Iris pigment epithelial cell (primary cell): ENCODE data around the gene MEOX2.

ENCODE experiments used
- DNase-seq: peaks from one replicate; pipeline ENCODE4 v3.0.0-alpha.2; 2011; ENCODE audit warnings: low read depth

MEOX2 gene

DNA sequence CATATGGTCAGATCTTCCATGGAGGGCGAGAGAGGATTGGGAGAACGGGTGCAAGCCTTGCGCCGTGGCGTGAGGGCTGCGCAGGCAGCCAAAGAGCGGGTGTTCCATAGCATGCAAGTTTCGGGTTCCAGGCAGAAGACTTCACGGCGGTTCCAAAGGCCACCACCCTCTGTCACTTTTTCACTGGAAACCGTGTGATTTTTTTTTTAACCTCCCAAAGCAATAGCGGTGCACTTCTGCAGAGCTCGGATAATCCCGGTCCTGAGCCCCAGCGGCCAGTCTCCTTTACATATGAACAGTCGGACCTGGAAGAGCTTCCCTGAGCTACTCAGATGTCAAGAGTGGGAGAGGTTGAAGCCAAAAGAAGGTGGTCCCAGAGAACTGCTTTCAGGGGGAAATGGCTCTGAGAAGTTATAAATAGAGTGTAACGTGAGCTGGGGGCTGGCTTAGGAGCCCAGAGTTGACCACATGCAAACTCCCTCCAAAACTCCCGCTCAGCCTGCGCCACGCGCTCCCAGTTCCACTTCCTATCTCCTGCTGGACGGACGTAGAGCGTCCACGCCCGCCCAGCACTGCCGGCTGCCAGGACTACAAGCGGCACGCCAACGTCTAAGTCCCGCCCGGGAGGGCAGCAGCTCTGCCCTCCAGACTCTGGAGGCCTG lies at the start of gene MEOX2:
Gene MEOX2 (minus strand): TSS at position 389 of the 662 bp plus-strand sequence. CDS start 281 bp downstream, at position 108.
- DNase-seq = peak; percentile 5

DNA sequence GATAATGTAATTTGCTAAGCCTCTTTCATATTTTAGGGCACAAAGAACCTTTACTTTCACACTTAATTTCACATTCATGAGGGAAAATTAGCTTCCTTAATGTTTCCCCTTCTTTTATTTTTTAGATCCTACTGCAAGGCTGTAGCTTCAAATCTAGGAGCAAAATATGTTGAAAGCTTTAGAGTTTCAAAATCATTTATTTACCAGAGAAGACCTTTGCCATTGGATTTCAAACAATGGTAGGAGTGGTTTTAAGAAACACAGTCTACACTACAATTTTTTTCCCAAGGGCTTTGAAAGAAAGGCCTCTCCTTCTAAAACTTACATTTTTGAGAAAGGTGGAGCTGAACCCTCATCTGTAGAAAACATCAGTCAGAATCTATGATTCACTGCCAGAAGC lies 43.3 kb upstream of the MEOX2 start:
- no peak for DNase-seq

DNA sequence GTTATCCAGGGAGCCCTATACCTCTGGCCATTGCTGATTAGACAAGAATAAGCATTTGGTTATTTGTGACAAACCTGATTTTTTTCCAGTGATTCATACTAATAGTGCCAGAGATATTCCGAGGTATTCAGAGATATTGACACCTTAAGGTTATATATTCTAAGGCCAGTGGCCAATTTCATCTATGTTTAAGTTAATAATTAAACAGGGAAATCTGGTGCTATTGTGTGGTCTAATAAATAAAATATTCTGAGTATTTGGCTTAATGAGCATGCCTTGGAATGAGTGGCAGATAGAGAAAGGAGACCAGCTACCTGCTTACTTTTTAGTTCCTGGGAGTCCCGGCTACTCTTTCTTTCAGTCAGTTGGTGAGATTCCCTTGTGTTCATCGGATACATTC lies 38.6 kb upstream of the MEOX2 start:
- no peak for DNase-seq

GRCh38 chr7:15723841-15724240 lies 37.4 kb upstream of the MEOX2 start:
- no peak for DNase-seq

DNA sequence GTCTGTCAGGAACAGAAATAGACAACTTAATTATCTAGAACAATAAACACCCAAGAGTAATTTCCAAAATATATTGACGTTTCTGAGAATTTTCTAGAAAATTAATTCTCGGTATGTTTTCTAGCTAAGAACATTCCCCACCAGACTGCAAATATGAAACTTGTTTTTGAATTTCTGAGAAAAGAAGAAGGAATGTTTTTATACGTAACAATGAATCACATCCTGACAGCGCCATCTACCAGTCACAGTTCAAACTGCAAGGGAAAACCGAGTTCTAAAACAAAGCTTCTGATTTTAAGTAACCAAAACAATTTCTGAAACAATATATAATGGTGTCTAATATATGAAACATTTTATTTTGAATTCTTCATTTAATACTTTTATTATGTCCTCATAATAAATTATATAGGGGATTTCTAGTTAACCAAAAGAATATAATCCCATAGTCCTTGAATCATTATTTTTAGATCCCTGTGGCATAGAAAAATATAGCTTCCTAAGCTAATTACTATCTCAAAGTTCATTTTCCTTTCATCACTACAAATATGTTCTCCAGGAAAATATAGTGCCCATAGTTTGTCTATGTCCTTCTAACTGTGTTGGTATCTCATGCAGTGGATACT lies 34.5 kb upstream of the MEOX2 start:
- peak; percentile 55 for DNase-seq

DNA sequence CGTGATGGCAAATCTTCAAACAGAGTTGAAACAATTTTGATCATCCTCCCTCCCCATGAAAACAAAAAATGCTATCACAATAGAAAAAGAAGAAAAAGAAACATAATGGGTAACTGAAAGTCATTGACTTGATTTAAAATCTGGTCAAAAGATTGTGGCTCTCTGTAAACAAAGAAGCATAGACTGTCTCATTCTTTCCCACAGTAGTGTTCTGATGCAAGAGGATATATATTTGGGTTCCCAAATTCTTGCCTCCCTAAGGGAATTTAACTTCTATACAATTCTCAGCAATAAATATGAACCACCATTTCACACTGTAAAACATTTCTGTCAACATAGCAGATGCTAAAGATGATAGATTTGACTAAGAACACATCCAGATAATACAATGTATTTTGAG lies 32.8 kb upstream of the MEOX2 start:
- DNase-seq = no peak

DNA sequence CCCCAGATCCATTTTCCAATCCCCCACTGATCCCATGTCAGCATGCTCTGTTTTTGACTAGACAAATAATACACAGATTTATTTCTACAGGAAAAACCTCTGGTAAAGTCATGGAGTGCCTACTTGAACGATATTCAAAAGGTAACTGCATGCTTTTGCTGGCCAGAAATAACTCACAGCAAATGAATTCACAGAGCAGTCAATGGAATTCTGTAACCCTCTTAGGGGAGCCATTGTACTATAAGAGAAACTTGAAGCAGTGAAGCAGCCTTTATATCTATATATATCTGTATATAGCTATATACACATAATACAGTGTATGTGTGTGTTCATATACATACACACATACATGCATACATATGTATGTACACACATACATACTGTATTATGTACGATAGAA lies 29.0 kb upstream of the MEOX2 start:
- no peak for DNase-seq

DNA sequence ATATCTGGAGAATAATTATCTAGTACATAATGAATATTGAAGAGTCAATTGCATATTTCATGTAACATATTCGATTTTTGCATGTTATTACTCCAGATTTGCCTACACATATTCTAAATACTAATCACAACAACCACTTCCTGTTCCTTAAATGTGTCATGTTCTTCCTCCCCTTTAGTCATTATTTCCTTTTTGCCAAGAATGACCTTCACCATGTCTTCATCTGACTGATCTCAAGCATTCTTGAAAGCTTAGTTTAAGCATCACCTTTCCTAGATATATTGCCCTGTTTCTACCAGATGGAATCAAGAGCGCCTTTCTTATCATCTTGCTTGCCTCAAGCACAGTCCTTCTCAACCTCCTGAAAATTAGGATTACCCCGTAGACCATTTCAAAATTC lies 23.5 kb upstream of the MEOX2 start:
- DNase-seq = peak; percentile 3

GRCh38 chr7:15707570-15707969 lies 21.1 kb upstream of the MEOX2 start:
- no peak for DNase-seq

- DNase-seq = no peak
Measured at GRCh38 chr7:15703732-15704131, 17.2 kb upstream of the MEOX2 start.

GRCh38 chr7:15692501-15693020 lies 6.1 kb upstream of the MEOX2 start:
- DNase-seq = no peak

DNA sequence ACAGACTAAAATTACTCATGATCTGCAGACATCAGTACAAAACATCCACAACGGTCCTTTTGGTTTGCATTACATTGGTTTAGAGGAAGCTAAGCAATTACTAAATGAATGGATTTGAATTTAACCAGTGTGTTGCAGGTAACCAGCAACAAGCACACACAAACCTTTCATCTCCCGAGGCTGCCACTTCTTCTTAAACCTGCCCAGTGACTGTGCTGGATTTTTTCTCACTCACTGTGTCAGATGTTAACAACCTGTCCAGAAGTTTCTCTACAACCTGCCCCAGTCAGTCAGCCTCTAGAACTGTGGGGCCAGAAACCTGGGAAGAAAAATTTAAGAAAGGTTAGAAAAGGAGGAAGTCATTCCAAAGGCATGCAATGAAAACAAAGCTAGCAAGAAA lies 2.4 kb upstream of the MEOX2 start:
- DNase-seq = no peak

- no peak for DNase-seq
Measured at GRCh38 chr7:15688279-15688626, 1.8 kb upstream of the MEOX2 start.

DNA sequence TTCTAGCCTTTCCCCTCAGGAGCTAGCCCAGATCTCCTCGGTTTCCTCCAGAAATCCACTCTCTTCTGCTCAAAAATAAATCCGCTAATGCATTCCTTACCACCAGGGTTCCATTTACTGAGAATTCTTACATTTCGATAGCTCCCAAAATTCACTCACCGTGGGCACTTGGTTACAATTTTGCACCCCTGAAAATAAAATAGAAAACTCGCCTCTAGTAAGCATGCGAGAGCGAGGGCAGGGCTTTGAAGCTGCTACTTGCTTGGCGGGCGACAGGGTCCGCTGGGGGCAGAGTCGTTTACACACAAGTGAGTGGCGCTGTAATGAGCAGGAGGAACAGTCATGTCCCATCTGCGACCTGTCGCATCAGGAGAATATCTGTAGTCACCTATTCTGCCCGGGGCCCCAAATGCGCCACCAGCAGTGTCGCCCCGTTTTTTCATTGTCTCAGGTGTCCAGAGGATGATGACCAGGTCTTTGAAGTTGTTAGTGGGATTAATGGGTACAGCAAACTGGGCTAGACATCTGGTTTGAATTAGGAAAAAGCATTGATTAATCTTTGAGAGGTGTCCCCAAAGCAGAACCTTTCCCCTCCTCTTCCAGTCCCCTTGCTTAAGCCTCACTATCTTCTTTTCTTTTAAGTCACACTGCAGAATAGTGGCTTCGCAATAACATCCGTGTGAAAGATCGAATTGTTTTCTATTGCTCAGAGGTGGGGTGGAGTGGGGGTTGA lies 1.2 kb upstream of the MEOX2 start:
- no peak for DNase-seq

- DNase-seq = no peak
Measured at GRCh38 chr7:15686957-15687545, 568 bp upstream of the MEOX2 start.

- DNase-seq = peak; percentile 14
Measured at GRCh38 chr7:15685358-15686294, 857 bp downstream of the MEOX2 start.

GRCh38 chr7:15684871-15685270 lies 1.6 kb downstream of the MEOX2 start:
- DNase-seq = no peak

GRCh38 chr7:15684111-15684800 lies 2.2 kb downstream of the MEOX2 start:
- DNase-seq = no peak

DNA sequence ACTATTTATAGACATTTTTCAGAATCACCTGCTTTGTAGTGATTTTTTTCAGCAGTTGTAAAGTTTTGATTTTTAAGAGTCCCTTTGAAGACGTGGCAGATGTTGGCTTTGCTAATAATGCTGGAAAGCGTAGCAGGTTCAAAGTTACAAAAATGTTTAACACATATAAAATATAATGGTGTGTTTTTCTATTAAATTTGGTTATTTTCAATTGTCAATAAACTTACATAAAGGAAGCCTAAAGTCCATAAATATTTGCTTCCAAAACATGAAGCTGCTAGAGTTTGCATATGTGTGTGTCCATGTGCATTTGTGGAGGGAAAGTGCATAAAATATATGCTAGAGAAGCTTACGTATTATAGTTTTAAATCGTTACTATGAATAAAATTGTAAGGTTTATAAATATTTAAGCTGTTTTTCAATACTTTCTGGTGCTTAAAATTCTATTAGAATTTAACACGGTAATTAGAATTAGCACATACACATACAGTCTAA lies 3.7 kb downstream of the MEOX2 start:
- no peak for DNase-seq

- no peak for DNase-seq
Measured at GRCh38 chr7:15682111-15682510, 4.4 kb downstream of the MEOX2 start.

GRCh38 chr7:15681631-15682030 lies 4.9 kb downstream of the MEOX2 start:
- no peak for DNase-seq
